GM12865 (cell line): ENCODE measurements around the gene MRTFA.

ENCODE experiments used
- DNase-seq: peaks from one replicate; pipeline ENCODE4 v3.0.0; 2010; ENCODE audit warnings: low read depth
- H3K4me3 ChIP-seq: 2 replicates; pipeline ENCODE4 v1.5.1; 2011; ENCODE audit warnings: mild to moderate bottlenecking, low read depth, low read length, control low read depth
- CTCF ChIP-seq: IDR thresholded peaks from 2 replicates; pipeline ENCODE4 v1.5.1; 2011; ENCODE audit warnings: low read length, control low read depth, low read depth, inconsistent platforms; ENCODE audit not compliant: insufficient read depth; ENCODE audit errors: missing control alignments

MRTFA gene

GRCh38 chr22:40403651-40404050 lies 232.9 kb downstream of the MRTFA start:
- no peak for DNase-seq
- no peak for TF ChIP-seq CTCF
- no peak overlapping the region for H3K4me3 ChIP-seq

- no peak overlapping the region for H3K4me3 ChIP-seq
- TF ChIP-seq CTCF: no peak
- no peak for DNase-seq
Measured at GRCh38 chr22:40403141-40403540, 233.4 kb downstream of the MRTFA start.

- H3K4me3 ChIP-seq: no peak overlapping the region
- no peak for TF ChIP-seq CTCF
- no peak for DNase-seq
Measured at GRCh38 chr22:40401981-40402406, 234.5 kb downstream of the MRTFA start.

- H3K4me3 ChIP-seq: no peak overlapping the region
- no peak for DNase-seq
- no peak for TF ChIP-seq CTCF
Measured at GRCh38 chr22:40401532-40401931, 235.0 kb downstream of the MRTFA start.

- peak; percentile 89 for DNase-seq
- H3K4me3 ChIP-seq: no peak overlapping the region
- TF ChIP-seq CTCF: no peak
Measured at GRCh38 chr22:40400159-40400558, 236.4 kb downstream of the MRTFA start.

GRCh38 chr22:40399621-40400020 lies 236.9 kb downstream of the MRTFA start:
- H3K4me3 ChIP-seq: no peak overlapping the region
- no peak for TF ChIP-seq CTCF
- no peak for DNase-seq

GRCh38 chr22:40397396-40397795 lies 239.1 kb downstream of the MRTFA start:
- TF ChIP-seq CTCF: no peak
- no peak for DNase-seq

More at GRCh38 chr22:40397396-40397795, 239.1 kb downstream of the MRTFA start:
- H3K4me3 ChIP-seq: no peak overlapping the region
